ENCODE results near the gene NBEAL1. TPM values are rescaled to one million over a fixed set of nuclear protein-coding genes. Genes with fewer than 3 reads are reported as not detected.
"Not testable (repeated sequence)": the region's sequence is repeated elsewhere in the genome, so short reads cannot be mapped to it uniquely, and the experiment has no call there.

The NBEAL1 gene
- polyA plus RNA-seq, 1 donor (not counting 4 experiments of a cell fraction or from before 2014, with no cell fraction given) = 14.7 TPM

- no peaks in the 10 kb centered on the region for H3K79me2 ChIP-seq (ENCODE audit: control insufficient read depth, insufficient read depth, low read length)
- no peaks in the 10 kb centered on the region for H4K20me1 ChIP-seq (ENCODE audit: control insufficient read depth, extremely low read depth, insufficient read depth, low read length)
- H2AFZ ChIP-seq (ENCODE audit: control insufficient read depth, low read length) = no peak overlapping the region
- DNase-seq (ENCODE audit: low read depth, low spot score) (no peak), FAIRE-seq (no peak)
- no peak for TF ChIP-seq CTCF (optimal IDR thresholded peaks at IDR 0.05 in 1 of 3, IDR thresholded peaks at IDR 0.05 in 1 of 3, conservative IDR thresholded peaks at IDR 0.05 in 1 of 3; ENCODE audit: extremely low read depth in 1 of 3, insufficient read depth in 2 of 3, low read length in 3 of 3)
- no peak for TF ChIP-seq EZH2 (IDR thresholded peaks at IDR 0.05; ENCODE audit: low read length)
- H3K4me1 ChIP-seq (ENCODE audit: control insufficient read depth, extremely low read depth, insufficient read depth, low read length) = peaks cover 5% of the 10 kb centered on the region
- H3K36me3 ChIP-seq (ENCODE audit: control insufficient read depth in 2 of 2, extremely low read depth in 1 of 2, insufficient read depth in 2 of 2, low read length in 2 of 2) = peaks cover 6 to 10% of the 10 kb centered on the region in 2 experiments
- H3K9me1 ChIP-seq (ENCODE audit: control insufficient read depth, extremely low read depth, insufficient read depth, low read length) = no peaks in the 10 kb centered on the region
- H3K27ac ChIP-seq (ENCODE audit: control insufficient read depth, insufficient read depth, low read length) = no peak overlapping the region
- no peaks in the 10 kb centered on the region for H3K9me3 ChIP-seq (ENCODE audit: control insufficient read depth, low read depth, low read length)
- H3K4me2 ChIP-seq (ENCODE audit: control insufficient read depth, extremely low read depth, insufficient read depth, low read depth, low read length) = no peak overlapping the region
- no peaks in the 10 kb centered on the region for H3K27me3 ChIP-seq (ENCODE audit: control insufficient read depth, extremely low read depth, insufficient read depth, low read length)
- no peak overlapping the region for H3K9ac ChIP-seq (ENCODE audit: control insufficient read depth, extremely low read depth, insufficient read depth, low read length)
- no peak overlapping the region for H3K4me3 ChIP-seq (ENCODE audit: control insufficient read depth in 2 of 3, extremely low read depth in 1 of 3, insufficient read depth in 2 of 3, low read depth in 1 of 3, low read length in 3 of 3)
- dilution Hi-C loops (cut with MboI; ENCODE audit: extremely low pct_ligation_motif_present, low sequenced_read_pairs) = no loop called here
Observed at GRCh38 chr2:203105996-203106395, 91.3 kb downstream of the NBEAL1 start.

- H3K4me2 ChIP-seq (ENCODE audit: control insufficient read depth, extremely low read depth, insufficient read depth, low read depth, low read length); dilution Hi-C loops (cut with MboI; ENCODE audit: extremely low pct_ligation_motif_present, low sequenced_read_pairs); H2AFZ ChIP-seq (ENCODE audit: control insufficient read depth, low read length); H3K9me1 ChIP-seq (ENCODE audit: control insufficient read depth, extremely low read depth, insufficient read depth, low read length); H3K4me1 ChIP-seq (ENCODE audit: control insufficient read depth, extremely low read depth, insufficient read depth, low read length); H4K20me1 ChIP-seq (ENCODE audit: control insufficient read depth, extremely low read depth, insufficient read depth, low read length); H3K9ac ChIP-seq (ENCODE audit: control insufficient read depth, extremely low read depth, insufficient read depth, low read length); H3K27ac ChIP-seq (ENCODE audit: control insufficient read depth, insufficient read depth, low read length); H3K79me2 ChIP-seq (ENCODE audit: control insufficient read depth, insufficient read depth, low read length); FAIRE-seq; H3K4me3 ChIP-seq (ENCODE audit: control insufficient read depth in 2 of 3, extremely low read depth in 1 of 3, insufficient read depth in 2 of 3, low read depth in 1 of 3, low read length in 3 of 3); H3K9me3 ChIP-seq (ENCODE audit: control insufficient read depth, low read depth, low read length); H3K27me3 ChIP-seq (ENCODE audit: control insufficient read depth, extremely low read depth, insufficient read depth, low read length); DNase-seq (ENCODE audit: low read depth, low spot score): not testable (repeated sequence)
- peaks cover 10 to 11% of the 10 kb centered on the region in 2 experiments for H3K36me3 ChIP-seq (ENCODE audit: control insufficient read depth in 2 of 2, extremely low read depth in 1 of 2, insufficient read depth in 2 of 2, low read length in 2 of 2)
Observed at GRCh38 chr2:203110496-203110895, 95.8 kb downstream of the NBEAL1 start.

- Histone ChIP-seq H2AFZ (ENCODE audit: control insufficient read depth, low read length) (no peak overlapping the region), H4K20me1 (ENCODE audit: control insufficient read depth, extremely low read depth, insufficient read depth, low read length) (no peaks in the 10 kb centered on the region), H3K4me1 (ENCODE audit: control insufficient read depth, extremely low read depth, insufficient read depth, low read length) (peaks cover 5% of the 10 kb centered on the region), H3K36me3 (ENCODE audit: control insufficient read depth in 2 of 2, extremely low read depth in 1 of 2, insufficient read depth in 2 of 2, low read length in 2 of 2) (peaks cover 10 to 14% of the 10 kb centered on the region in 2 experiments), H3K9me3 (ENCODE audit: control insufficient read depth, low read depth, low read length) (no peaks in the 10 kb centered on the region), H3K27ac (ENCODE audit: control insufficient read depth, insufficient read depth, low read length) (no peak overlapping the region), H3K79me2 (ENCODE audit: control insufficient read depth, insufficient read depth, low read length) (no peaks in the 10 kb centered on the region), H3K4me3 (ENCODE audit: control insufficient read depth in 2 of 3, extremely low read depth in 1 of 3, insufficient read depth in 2 of 3, low read depth in 1 of 3, low read length in 3 of 3) (no peak overlapping the region), H3K27me3 (ENCODE audit: control insufficient read depth, extremely low read depth, insufficient read depth, low read length) (no peaks in the 10 kb centered on the region), H3K9ac (ENCODE audit: control insufficient read depth, extremely low read depth, insufficient read depth, low read length) (no peak overlapping the region), H3K4me2 (ENCODE audit: control insufficient read depth, extremely low read depth, insufficient read depth, low read depth, low read length) (no peak overlapping the region), H3K9me1 (ENCODE audit: control insufficient read depth, extremely low read depth, insufficient read depth, low read length) (no peaks in the 10 kb centered on the region)
- no peak for DNase-seq (ENCODE audit: low read depth, low spot score)
- FAIRE-seq = no peak
- no peak for TF ChIP-seq EZH2 (IDR thresholded peaks at IDR 0.05; ENCODE audit: low read length)
- no peak for TF ChIP-seq CTCF (optimal IDR thresholded peaks at IDR 0.05 in 1 of 3, IDR thresholded peaks at IDR 0.05 in 1 of 3, conservative IDR thresholded peaks at IDR 0.05 in 1 of 3; ENCODE audit: extremely low read depth in 1 of 3, insufficient read depth in 2 of 3, low read length in 3 of 3)
- dilution Hi-C loops (cut with MboI; ENCODE audit: extremely low pct_ligation_motif_present, low sequenced_read_pairs) = no loop called here
Observed at GRCh38 chr2:203112342-203112741, 97.7 kb downstream of the NBEAL1 start.

- FAIRE-seq; dilution Hi-C loops (cut with MboI; ENCODE audit: extremely low pct_ligation_motif_present, low sequenced_read_pairs); H3K9me3 ChIP-seq (ENCODE audit: control insufficient read depth, low read depth, low read length): not testable (repeated sequence)
Observed at GRCh38 chr2:203115201-203115700, 100.6 kb downstream of the NBEAL1 start.

More at GRCh38 chr2:203115201-203115700, 100.6 kb downstream of the NBEAL1 start:
- peaks cover 6 to 14% of the 10 kb centered on the region in 2 experiments for H3K36me3 ChIP-seq (ENCODE audit: control insufficient read depth in 2 of 2, extremely low read depth in 1 of 2, insufficient read depth in 2 of 2, low read length in 2 of 2)
- not testable (repeated sequence) for H3K27ac ChIP-seq (ENCODE audit: control insufficient read depth, insufficient read depth, low read length); H2AFZ ChIP-seq (ENCODE audit: control insufficient read depth, low read length); DNase-seq (ENCODE audit: low read depth, low spot score); H3K9me1 ChIP-seq (ENCODE audit: control insufficient read depth, extremely low read depth, insufficient read depth, low read length); H3K4me2 ChIP-seq (ENCODE audit: control insufficient read depth, extremely low read depth, insufficient read depth, low read depth, low read length); H3K79me2 ChIP-seq (ENCODE audit: control insufficient read depth, insufficient read depth, low read length); H3K4me3 ChIP-seq (ENCODE audit: control insufficient read depth in 2 of 3, extremely low read depth in 1 of 3, insufficient read depth in 2 of 3, low read depth in 1 of 3, low read length in 3 of 3); H4K20me1 ChIP-seq (ENCODE audit: control insufficient read depth, extremely low read depth, insufficient read depth, low read length); H3K27me3 ChIP-seq (ENCODE audit: control insufficient read depth, extremely low read depth, insufficient read depth, low read length); H3K9ac ChIP-seq (ENCODE audit: control insufficient read depth, extremely low read depth, insufficient read depth, low read length); H3K4me1 ChIP-seq (ENCODE audit: control insufficient read depth, extremely low read depth, insufficient read depth, low read length)
